ENCODE data around the gene WHRN.

The WHRN gene

DNA sequence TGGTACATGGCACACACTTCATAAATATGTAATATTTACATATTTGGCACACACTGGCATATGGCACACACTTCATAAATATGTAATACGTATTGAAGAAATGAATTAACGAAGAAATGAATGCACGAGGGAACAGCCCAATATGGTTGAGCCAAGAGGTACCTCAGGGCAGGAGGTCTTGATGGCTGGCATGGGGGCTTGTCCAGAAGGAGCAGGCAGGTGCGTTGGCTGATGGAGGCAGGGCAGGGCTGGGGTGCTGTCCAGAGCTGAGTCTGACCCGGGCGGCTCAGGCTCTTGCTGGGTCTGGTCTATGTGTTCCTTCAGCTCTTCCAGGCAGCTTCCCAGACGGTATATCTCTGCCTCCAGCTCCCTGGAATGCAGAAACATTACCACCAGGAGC, 143.7 kb downstream of the WHRN start:
- Histone ChIP-seq H2BK15ac (replicated peaks; ENCODE audit: low read depth) (no peak overlapping the region), H3K79me2 (ENCODE audit: control insufficient read depth, insufficient read depth, low read length) (no peaks in the 10 kb centered on the region), H3K27me3 (ENCODE audit: insufficient read depth, low read length, poor library complexity) (no peaks in the 10 kb centered on the region), H3K9ac (ENCODE audit: low read length) (no peak overlapping the region), H3K4me1 (ENCODE audit: control insufficient read depth, low read depth, low read length) (no peaks in the 10 kb centered on the region), H2BK120ac (ENCODE audit: low read depth, low read length) (no peak overlapping the region), H2AK5ac (ENCODE audit: low read length) (no peak overlapping the region), H3K4me2 (ENCODE audit: low read length) (no peak overlapping the region), H3K4ac (ENCODE audit: low read depth, low read length) (no peak overlapping the region), H3K56ac (ENCODE audit: low read length) (no peak overlapping the region), H2BK5ac (ENCODE audit: low read length) (no peak overlapping the region), H3K23ac (ENCODE audit: low read length) (no peak overlapping the region), H3K79me1 (ENCODE audit: low read length) (no peaks in the 10 kb centered on the region), H3K4me3 (ENCODE audit: low read length) (no peak overlapping the region), H4K8ac (ENCODE audit: low read depth, low read length) (no peak overlapping the region), H4K5ac (ENCODE audit: low read length) (no peak overlapping the region), H3K18ac (ENCODE audit: low read length) (no peak overlapping the region), H3K36me3 (ENCODE audit: control insufficient read depth, insufficient read depth, low read length) (no peaks in the 10 kb centered on the region), H3K27ac (ENCODE audit: low read depth, low read length) (no peak overlapping the region)
- DNase-seq, result no peak
- WGBS (ENCODE audit: extremely low coverage, insufficient coverage, low lambda C conversion rate), result no CpG with 5 or more reads among the region's 7 CpGs

DNA sequence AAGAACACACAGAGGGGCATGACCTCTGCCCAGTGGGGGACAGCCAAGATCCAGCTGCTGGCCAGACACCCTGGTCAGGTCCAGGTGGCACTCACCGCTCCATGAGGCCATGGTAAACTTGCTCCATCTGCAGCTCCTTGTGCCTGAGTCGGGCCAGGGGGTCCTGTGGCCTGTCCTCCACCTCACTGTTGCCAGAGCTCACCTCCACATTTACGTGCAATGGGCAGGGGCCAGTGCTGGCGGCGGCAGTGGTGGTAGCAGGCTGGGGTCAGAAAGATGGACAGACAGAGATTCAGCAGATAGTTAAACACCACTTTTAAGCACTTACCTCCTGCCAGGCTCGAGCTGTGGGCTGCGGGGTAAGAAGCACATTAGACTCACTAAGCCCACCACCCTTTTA, 145.5 kb downstream of the WHRN start:
- Histone ChIP-seq H3K9ac (ENCODE audit: low read length) (no peak overlapping the region), H3K4me3 (ENCODE audit: low read length) (no peak overlapping the region), H3K23ac (ENCODE audit: low read length) (no peak overlapping the region), H3K4me2 (ENCODE audit: low read length) (no peak overlapping the region), H3K79me1 (ENCODE audit: low read length) (no peaks in the 10 kb centered on the region), H4K8ac (ENCODE audit: low read depth, low read length) (no peak overlapping the region), H3K36me3 (ENCODE audit: control insufficient read depth, insufficient read depth, low read length) (no peaks in the 10 kb centered on the region), H2AK5ac (ENCODE audit: low read length) (no peak overlapping the region), H3K4me1 (ENCODE audit: control insufficient read depth, low read depth, low read length) (no peaks in the 10 kb centered on the region), H3K18ac (ENCODE audit: low read length) (no peak overlapping the region), H3K4ac (ENCODE audit: low read depth, low read length) (no peak overlapping the region), H2BK15ac (replicated peaks; ENCODE audit: low read depth) (no peak overlapping the region), H3K27ac (ENCODE audit: low read depth, low read length) (no peak overlapping the region), H3K56ac (ENCODE audit: low read length) (no peak overlapping the region), H2BK5ac (ENCODE audit: low read length) (no peak overlapping the region), H3K79me2 (ENCODE audit: control insufficient read depth, insufficient read depth, low read length) (no peaks in the 10 kb centered on the region), H4K5ac (ENCODE audit: low read length) (no peak overlapping the region), H2BK120ac (ENCODE audit: low read depth, low read length) (no peak overlapping the region), H3K27me3 (ENCODE audit: insufficient read depth, low read length, poor library complexity) (no peaks in the 10 kb centered on the region)
- DNase-seq, result no peak
- no CpG with 5 or more reads among the region's 7 CpGs for WGBS (ENCODE audit: extremely low coverage, insufficient coverage, low lambda C conversion rate)

DNA sequence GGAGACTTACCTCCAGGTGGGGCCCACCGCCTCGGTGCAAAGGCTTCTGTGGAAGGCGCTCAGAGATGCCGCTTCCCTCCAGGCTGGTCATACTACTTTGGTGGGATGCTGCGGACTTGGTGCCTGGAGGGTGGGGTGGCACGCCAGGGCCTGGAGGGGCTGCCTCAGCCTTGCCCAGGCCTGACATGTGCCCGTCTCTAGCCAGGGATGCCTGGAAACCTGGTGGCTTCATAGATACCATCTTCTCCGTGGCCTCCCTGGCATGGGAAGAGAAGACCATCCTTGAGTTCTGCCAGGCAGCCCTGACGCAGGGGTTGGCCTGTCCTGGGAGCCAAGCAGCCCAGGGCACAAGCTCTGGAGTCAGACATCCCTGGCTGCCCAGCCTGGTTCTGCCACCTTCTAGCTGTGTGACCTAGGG, 147.4 kb downstream of the WHRN start:
- Histone ChIP-seq H3K4me2 (ENCODE audit: low read length) (no peak overlapping the region), H2BK15ac (replicated peaks; ENCODE audit: low read depth) (no peak overlapping the region), H3K36me3 (ENCODE audit: control insufficient read depth, insufficient read depth, low read length) (no peaks in the 10 kb centered on the region), H2BK120ac (ENCODE audit: low read depth, low read length) (no peak overlapping the region), H2BK5ac (ENCODE audit: low read length) (no peak overlapping the region), H3K4ac (ENCODE audit: low read depth, low read length) (no peak overlapping the region), H2AK5ac (ENCODE audit: low read length) (no peak overlapping the region), H4K8ac (ENCODE audit: low read depth, low read length) (no peak overlapping the region), H3K23ac (ENCODE audit: low read length) (no peak overlapping the region), H3K56ac (ENCODE audit: low read length) (no peak overlapping the region), H3K27ac (ENCODE audit: low read depth, low read length) (no peak overlapping the region), H3K9ac (ENCODE audit: low read length) (no peak overlapping the region), H3K27me3 (ENCODE audit: insufficient read depth, low read length, poor library complexity) (no peaks in the 10 kb centered on the region), H3K79me2 (ENCODE audit: control insufficient read depth, insufficient read depth, low read length) (no peaks in the 10 kb centered on the region), H3K4me1 (ENCODE audit: control insufficient read depth, low read depth, low read length) (no peaks in the 10 kb centered on the region), H4K5ac (ENCODE audit: low read length) (no peak overlapping the region), H3K4me3 (ENCODE audit: low read length) (no peak overlapping the region), H3K18ac (ENCODE audit: low read length) (no peak overlapping the region), H3K79me1 (ENCODE audit: low read length) (no peaks in the 10 kb centered on the region)
- DNase-seq, result no peak
- no CpG with 5 or more reads among the region's 9 CpGs for WGBS (ENCODE audit: extremely low coverage, insufficient coverage, low lambda C conversion rate)

DNA sequence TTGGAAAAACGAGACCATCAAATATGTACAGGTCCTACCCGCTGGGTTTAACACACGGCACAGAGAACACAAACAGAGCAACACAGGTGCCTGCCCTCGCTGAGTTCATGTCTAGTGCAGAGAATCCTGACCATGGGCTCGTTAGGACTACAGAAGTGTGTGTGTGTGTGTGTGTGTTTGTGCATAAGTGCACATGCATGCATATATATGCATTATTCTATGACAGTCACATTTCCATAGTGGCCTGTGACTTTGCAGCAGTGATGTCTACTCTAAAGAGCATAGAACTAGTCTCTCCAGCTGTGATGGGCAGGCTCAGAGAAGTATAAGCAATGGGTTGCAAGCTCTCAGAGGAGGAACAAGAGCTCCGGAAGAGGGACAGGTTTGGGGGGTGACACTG, 147.9 kb downstream of the WHRN start:
- no CpG with 5 or more reads among the region's 6 CpGs for WGBS (ENCODE audit: extremely low coverage, insufficient coverage, low lambda C conversion rate)
- Histone ChIP-seq H2BK15ac (replicated peaks; ENCODE audit: low read depth) (no peak overlapping the region), H2BK120ac (ENCODE audit: low read depth, low read length) (no peak overlapping the region), H3K27me3 (ENCODE audit: insufficient read depth, low read length, poor library complexity) (no peaks in the 10 kb centered on the region), H2BK5ac (ENCODE audit: low read length) (no peak overlapping the region), H3K79me1 (ENCODE audit: low read length) (no peaks in the 10 kb centered on the region), H3K18ac (ENCODE audit: low read length) (no peak overlapping the region), H4K8ac (ENCODE audit: low read depth, low read length) (no peak overlapping the region), H3K4ac (ENCODE audit: low read depth, low read length) (no peak overlapping the region), H2AK5ac (ENCODE audit: low read length) (no peak overlapping the region), H3K4me3 (ENCODE audit: low read length) (no peak overlapping the region), H3K4me1 (ENCODE audit: control insufficient read depth, low read depth, low read length) (no peaks in the 10 kb centered on the region), H3K4me2 (ENCODE audit: low read length) (no peak overlapping the region), H3K36me3 (ENCODE audit: control insufficient read depth, insufficient read depth, low read length) (no peaks in the 10 kb centered on the region), H3K23ac (ENCODE audit: low read length) (no peak overlapping the region), H3K9ac (ENCODE audit: low read length) (no peak overlapping the region), H4K5ac (ENCODE audit: low read length) (no peak overlapping the region), H3K79me2 (ENCODE audit: control insufficient read depth, insufficient read depth, low read length) (no peaks in the 10 kb centered on the region), H3K27ac (ENCODE audit: low read depth, low read length) (no peak overlapping the region), H3K56ac (ENCODE audit: low read length) (no peak overlapping the region)
- DNase-seq, result no peak

DNA sequence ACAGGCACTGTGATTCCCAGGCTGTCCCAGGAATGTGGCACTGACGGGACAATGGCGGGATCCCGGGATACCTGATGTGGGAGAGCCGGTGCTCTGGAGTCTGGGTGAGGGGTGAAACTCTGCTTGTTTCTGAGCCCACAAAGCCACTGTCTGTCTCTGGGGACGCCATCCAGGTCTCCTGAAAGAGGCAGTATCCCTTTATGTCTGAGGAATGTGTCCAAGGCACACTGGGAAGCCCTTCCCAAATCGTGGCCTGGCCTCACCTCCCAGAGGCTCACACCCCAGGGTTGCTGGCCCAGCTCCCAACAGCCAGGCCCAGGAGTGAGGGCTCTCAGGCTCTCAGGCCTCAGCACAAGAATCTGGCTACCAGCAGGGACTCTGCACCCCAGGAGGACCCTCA, 148.5 kb downstream of the WHRN start:
- Histone ChIP-seq H3K4me1 (ENCODE audit: control insufficient read depth, low read depth, low read length) (no peaks in the 10 kb centered on the region), H3K4ac (ENCODE audit: low read depth, low read length) (no peak overlapping the region), H2BK120ac (ENCODE audit: low read depth, low read length) (no peak overlapping the region), H3K56ac (ENCODE audit: low read length) (no peak overlapping the region), H3K27ac (ENCODE audit: low read depth, low read length) (no peak overlapping the region), H3K23ac (ENCODE audit: low read length) (no peak overlapping the region), H3K79me1 (ENCODE audit: low read length) (no peaks in the 10 kb centered on the region), H3K4me2 (ENCODE audit: low read length) (no peak overlapping the region), H3K4me3 (ENCODE audit: low read length) (no peak overlapping the region), H3K18ac (ENCODE audit: low read length) (no peak overlapping the region), H4K5ac (ENCODE audit: low read length) (no peak overlapping the region), H3K36me3 (ENCODE audit: control insufficient read depth, insufficient read depth, low read length) (no peaks in the 10 kb centered on the region), H2BK15ac (replicated peaks; ENCODE audit: low read depth) (no peak overlapping the region), H4K8ac (ENCODE audit: low read depth, low read length) (no peak overlapping the region), H3K9ac (ENCODE audit: low read length) (no peak overlapping the region), H3K27me3 (ENCODE audit: insufficient read depth, low read length, poor library complexity) (no peaks in the 10 kb centered on the region), H3K79me2 (ENCODE audit: control insufficient read depth, insufficient read depth, low read length) (no peaks in the 10 kb centered on the region), H2BK5ac (ENCODE audit: low read length) (no peak overlapping the region), H2AK5ac (ENCODE audit: low read length) (no peak overlapping the region)
- WGBS (ENCODE audit: extremely low coverage, insufficient coverage, low lambda C conversion rate), result no CpG with 5 or more reads among the region's 6 CpGs
- DNase-seq, result no peak

DNA sequence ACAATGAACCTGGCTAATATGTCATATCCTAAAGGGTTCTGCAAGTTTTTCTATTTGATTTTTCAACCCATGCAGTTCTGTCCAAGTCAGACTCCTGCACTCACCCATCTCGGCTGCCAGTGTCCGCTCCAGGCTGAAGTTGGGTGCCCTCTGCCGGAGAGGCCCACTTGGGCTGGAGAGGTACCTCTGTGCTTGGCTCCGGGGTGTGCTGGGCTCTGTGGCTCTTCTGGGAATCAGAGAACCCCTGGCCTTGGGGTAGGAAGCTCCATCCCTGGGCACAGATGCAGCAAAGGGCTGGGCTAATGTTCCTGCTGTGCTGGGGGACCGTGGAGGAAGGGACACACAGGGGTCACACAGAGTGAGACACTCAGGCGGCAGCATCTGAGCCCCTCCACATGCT, 149.5 kb downstream of the WHRN start:
- H3K56ac ChIP-seq (ENCODE audit: low read length), result no peak overlapping the region
- no peaks in the 10 kb centered on the region for H3K79me2 ChIP-seq (ENCODE audit: control insufficient read depth, insufficient read depth, low read length)
- no peak overlapping the region for H3K4me2 ChIP-seq (ENCODE audit: low read length)
- H3K4me3 ChIP-seq (ENCODE audit: low read length), result no peak overlapping the region
- no peak overlapping the region for H3K4ac ChIP-seq (ENCODE audit: low read depth, low read length)
- H3K36me3 ChIP-seq (ENCODE audit: control insufficient read depth, insufficient read depth, low read length), result no peaks in the 10 kb centered on the region
- no peak overlapping the region for H3K27ac ChIP-seq (ENCODE audit: low read depth, low read length)
- no peak overlapping the region for H2AK5ac ChIP-seq (ENCODE audit: low read length)
- no peak overlapping the region for H3K18ac ChIP-seq (ENCODE audit: low read length)
- no peaks in the 10 kb centered on the region for H3K27me3 ChIP-seq (ENCODE audit: insufficient read depth, low read length, poor library complexity)
- no peak overlapping the region for H4K5ac ChIP-seq (ENCODE audit: low read length)
- H2BK5ac ChIP-seq (ENCODE audit: low read length), result no peak overlapping the region
- no peak overlapping the region for H4K8ac ChIP-seq (ENCODE audit: low read depth, low read length)
- H3K9ac ChIP-seq (ENCODE audit: low read length), result no peak overlapping the region
- H2BK120ac ChIP-seq (ENCODE audit: low read depth, low read length), result no peak overlapping the region
- H3K79me1 ChIP-seq (ENCODE audit: low read length), result no peaks in the 10 kb centered on the region
- no peak for DNase-seq
- no peak overlapping the region for H3K23ac ChIP-seq (ENCODE audit: low read length)
- WGBS (ENCODE audit: extremely low coverage, insufficient coverage, low lambda C conversion rate), result no CpG with 5 or more reads among the region's 6 CpGs
- no peaks in the 10 kb centered on the region for H3K4me1 ChIP-seq (ENCODE audit: control insufficient read depth, low read depth, low read length)
- no peak overlapping the region for H2BK15ac ChIP-seq (replicated peaks; ENCODE audit: low read depth)

Measured in mesendoderm (in vitro differentiated cells).